DOHH2 (cell line): ENCODE results near the gene EFCAB13.

ENCODE experiments used
- EZH2phosphoT487 ChIP-seq: fragments of 200-600 bp; sonication (generic); IDR thresholded peaks from 2 replicates; pipeline ENCODE4 v1.6.1; 2017; ENCODE audit warnings: borderline replicate concordance, mild to moderate bottlenecking, antibody characterized with exemption, low read length, moderate library complexity, mixed read lengths
- TF ChIP-seq, protein P1 (sequence below): fragments of 200-600 bp; sonication (generic); IDR thresholded peaks from one replicate; pipeline ENCODE4 v1.5.1; 2014; ENCODE audit warnings: antibody characterized with exemption, mild to moderate bottlenecking, low read depth, low read length; ENCODE audit not compliant: poor library complexity, severe bottlenecking

DNA sequence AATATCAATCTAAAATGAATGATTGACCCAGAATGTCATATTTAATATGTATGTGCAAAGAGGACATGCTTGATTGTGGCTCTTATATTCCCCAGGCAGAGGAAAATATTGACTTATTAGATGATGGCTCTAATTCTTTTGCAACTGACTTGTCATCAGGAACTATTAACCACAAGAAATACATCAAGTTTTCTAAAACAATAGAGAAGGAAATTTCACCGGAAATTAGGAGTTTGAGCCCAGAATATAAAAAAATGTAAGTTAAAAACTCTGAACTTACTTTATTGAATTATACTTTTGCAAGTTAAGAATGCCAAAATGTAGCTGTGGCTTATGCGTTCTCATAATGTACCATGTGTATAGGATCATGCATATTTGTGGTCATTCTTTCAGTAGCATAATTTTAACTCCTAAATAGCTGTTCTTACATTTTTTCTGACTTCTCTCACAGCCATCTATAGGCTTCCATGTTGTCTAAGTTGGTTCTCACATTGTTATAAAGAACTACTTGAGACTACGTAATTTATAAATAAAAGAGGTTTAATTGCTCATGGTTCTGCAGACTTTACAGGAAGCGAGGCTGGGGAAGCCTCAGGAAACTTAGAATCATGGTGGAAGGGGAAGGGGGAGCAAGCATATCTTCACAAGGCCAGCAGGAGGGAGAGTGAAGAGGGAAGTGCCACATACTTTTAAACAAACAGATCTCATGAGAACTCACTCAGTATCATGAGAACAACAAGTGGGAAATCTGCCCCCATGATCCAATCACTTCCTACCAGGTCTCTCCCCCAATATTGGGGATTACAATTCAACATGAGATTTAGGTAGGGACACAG is 11.6 kb downstream of the EFCAB13 start:
- no peak for TF ChIP-seq EZH2phosphoT487
- TF ChIP-seq, protein P1, sequence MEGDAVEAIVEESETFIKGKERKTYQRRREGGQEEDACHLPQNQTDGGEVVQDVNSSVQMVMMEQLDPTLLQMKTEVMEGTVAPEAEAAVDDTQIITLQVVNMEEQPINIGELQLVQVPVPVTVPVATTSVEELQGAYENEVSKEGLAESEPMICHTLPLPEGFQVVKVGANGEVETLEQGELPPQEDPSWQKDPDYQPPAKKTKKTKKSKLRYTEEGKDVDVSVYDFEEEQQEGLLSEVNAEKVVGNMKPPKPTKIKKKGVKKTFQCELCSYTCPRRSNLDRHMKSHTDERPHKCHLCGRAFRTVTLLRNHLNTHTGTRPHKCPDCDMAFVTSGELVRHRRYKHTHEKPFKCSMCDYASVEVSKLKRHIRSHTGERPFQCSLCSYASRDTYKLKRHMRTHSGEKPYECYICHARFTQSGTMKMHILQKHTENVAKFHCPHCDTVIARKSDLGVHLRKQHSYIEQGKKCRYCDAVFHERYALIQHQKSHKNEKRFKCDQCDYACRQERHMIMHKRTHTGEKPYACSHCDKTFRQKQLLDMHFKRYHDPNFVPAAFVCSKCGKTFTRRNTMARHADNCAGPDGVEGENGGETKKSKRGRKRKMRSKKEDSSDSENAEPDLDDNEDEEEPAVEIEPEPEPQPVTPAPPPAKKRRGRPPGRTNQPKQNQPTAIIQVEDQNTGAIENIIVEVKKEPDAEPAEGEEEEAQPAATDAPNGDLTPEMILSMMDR, result no peak
